ENCODE results near the gene POC5.

DNA sequence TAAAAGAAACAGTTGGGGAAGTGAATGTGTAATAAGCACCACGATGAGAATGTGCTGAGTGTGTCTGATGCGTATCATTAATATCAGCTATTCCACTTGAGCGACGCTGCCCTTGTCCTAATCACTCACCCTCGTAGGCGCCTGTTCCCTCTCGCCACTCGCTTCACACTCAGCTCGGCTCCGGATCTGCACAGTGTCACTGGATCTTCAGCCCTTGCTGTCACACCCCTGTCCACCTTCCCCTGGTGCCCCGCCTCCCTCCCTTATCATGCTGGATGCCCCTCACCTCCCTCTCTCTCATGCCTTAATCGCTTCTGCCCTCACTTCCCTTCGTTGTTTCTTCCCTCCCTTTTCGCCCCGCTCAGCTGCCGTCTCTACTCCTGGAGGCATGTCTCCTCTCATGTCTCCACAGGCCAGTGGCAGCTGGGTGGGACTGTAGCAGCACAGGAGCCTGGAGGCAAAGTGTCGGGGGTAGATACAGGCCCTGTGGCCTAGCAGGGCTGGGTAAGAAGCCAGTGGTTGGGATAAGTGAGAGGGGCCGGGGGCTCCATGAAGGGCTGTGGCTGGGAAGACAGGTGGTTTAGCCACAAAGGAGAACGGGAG, 62.4 kb downstream of the POC5 start:
- TF ChIP-seq, protein P1, sequence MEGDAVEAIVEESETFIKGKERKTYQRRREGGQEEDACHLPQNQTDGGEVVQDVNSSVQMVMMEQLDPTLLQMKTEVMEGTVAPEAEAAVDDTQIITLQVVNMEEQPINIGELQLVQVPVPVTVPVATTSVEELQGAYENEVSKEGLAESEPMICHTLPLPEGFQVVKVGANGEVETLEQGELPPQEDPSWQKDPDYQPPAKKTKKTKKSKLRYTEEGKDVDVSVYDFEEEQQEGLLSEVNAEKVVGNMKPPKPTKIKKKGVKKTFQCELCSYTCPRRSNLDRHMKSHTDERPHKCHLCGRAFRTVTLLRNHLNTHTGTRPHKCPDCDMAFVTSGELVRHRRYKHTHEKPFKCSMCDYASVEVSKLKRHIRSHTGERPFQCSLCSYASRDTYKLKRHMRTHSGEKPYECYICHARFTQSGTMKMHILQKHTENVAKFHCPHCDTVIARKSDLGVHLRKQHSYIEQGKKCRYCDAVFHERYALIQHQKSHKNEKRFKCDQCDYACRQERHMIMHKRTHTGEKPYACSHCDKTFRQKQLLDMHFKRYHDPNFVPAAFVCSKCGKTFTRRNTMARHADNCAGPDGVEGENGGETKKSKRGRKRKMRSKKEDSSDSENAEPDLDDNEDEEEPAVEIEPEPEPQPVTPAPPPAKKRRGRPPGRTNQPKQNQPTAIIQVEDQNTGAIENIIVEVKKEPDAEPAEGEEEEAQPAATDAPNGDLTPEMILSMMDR (IDR thresholded peaks at IDR 0.05; ENCODE audit: low read depth, low read length) = no peak
- TF ChIP-seq MYC (IDR thresholded peaks at IDR 0.05; ENCODE audit: low read depth, low read length) (no peak), POLR2A (IDR thresholded peaks at IDR 0.05; ENCODE audit: extremely low read depth, insufficient read length) (no peak), MAX (IDR thresholded peaks at IDR 0.05; ENCODE audit: low read depth, low read length) (no peak)

Data from NB4 (cell line).